Limb (tissue), 2 donors: ENCODE data around the gene OMD.

Experiments used
- DNase-seq, 2 donors: peaks; one replicate each; pipeline ENCODE4 v3.0.0-alpha.2; 2016; ENCODE audit errors: extremely low spot score in 2 of 2

The OMD gene

DNA sequence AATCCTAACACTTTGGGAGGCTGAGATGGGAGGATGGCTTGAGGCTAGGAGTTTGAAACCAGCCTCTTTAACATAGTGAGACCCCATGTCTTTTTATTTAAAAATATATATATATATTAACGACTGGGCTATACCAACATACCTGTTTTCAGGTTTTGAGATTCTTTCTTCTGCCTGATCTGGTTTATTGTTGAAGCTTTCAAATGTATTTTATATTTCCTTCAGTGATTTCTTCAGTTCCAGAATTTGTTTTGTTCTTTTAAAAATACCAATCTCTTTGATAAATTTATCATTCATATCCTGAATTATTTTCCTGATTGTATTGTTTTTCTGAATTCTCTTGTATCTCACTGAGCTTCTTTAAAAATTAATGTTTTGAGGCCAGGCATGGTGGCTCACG lies 51.1 kb downstream of the OMD start:
- DNase-seq = no peak

GRCh38 chr9:92369075-92369474 lies 55.2 kb downstream of the OMD start:
- DNase-seq = no peak
